WTC11 (cell line): ENCODE measurements around the gene PHACTR3. TPM values are rescaled to one million over a fixed set of nuclear protein-coding genes. Genes with fewer than 3 reads are reported as not detected.

Source experiments
- ATAC-seq: fragments of 200-7000 bp; cut with Tn5 transposase; 2 replicates; pipeline ENCODE4 v1.10.0; 2021; ENCODE audit warnings: mild to moderate bottlenecking, moderate library complexity
- CTCF ChIA-PET: fragments of 300-600 bp; sonication (Branson Sonifier 250); formaldehyde crosslinking; loops from one replicate; lab custom pipeline; 2021; ENCODE audit warnings: antibody characterized with exemption; lab: Charles Lee
- POLR2A ChIA-PET: fragments of 350-600 bp; sonication (Branson Sonifier 250); formaldehyde crosslinking; loops from one replicate; lab custom pipeline; 2021; ENCODE audit warnings: antibody characterized with exemption; lab: Charles Lee
- DNase-seq: peaks from one replicate; pipeline ENCODE4 v3.0.0; 2021; ENCODE audit warnings: low spot score
- H3K27ac Mint-ChIP-seq: 2 replicates; pipeline ENCODE4 v1.8.0; 2021; ENCODE audit warnings: mixed read lengths
- H3K27me3 Mint-ChIP-seq: 2 replicates; pipeline ENCODE4 v1.8.0; 2021; ENCODE audit warnings: low read depth, mild to moderate bottlenecking, moderate library complexity, mixed read lengths
- H3K36me3 Mint-ChIP-seq: 2 replicates; pipeline ENCODE4 v1.8.0; 2021; ENCODE audit warnings: mixed read lengths
- H3K4me1 Mint-ChIP-seq: 2 replicates; pipeline ENCODE4 v1.8.0; 2022; ENCODE audit warnings: mixed read lengths
- H3K4me3 Mint-ChIP-seq: 2 replicates; pipeline ENCODE4 v1.8.0; 2021; ENCODE audit warnings: mild to moderate bottlenecking, moderate library complexity, mixed read lengths
- H3K9me3 Mint-ChIP-seq: 2 replicates; pipeline ENCODE4 v1.8.0; 2021; ENCODE audit warnings: mixed read lengths
- ATF6 ChIP-seq: sonication (generic); formaldehyde crosslinking; IDR thresholded peaks from 2 replicates; pipeline ENCODE4 v1.8.1; 2023; ENCODE audit warnings: mild to moderate bottlenecking, missing genetic modification reagents
- E2F5 ChIP-seq: sonication (generic); formaldehyde crosslinking; IDR thresholded peaks from 2 replicates; pipeline ENCODE4 v1.8.1; 2022; ENCODE audit warnings: mild to moderate bottlenecking, moderate library complexity, missing genetic modification reagents
- ELF4 ChIP-seq: sonication (generic); formaldehyde crosslinking; IDR thresholded peaks from 2 replicates; pipeline ENCODE4 v1.8.1; 2022; ENCODE audit warnings: low read depth, mild to moderate bottlenecking, moderate library complexity, missing genetic modification reagents
- GABPB1 ChIP-seq: sonication (generic); formaldehyde crosslinking; IDR thresholded peaks from 2 replicates; pipeline ENCODE4 v1.8.1; 2023; ENCODE audit warnings: mild to moderate bottlenecking, missing genetic modification reagents
- IRF2 ChIP-seq: sonication (generic); formaldehyde crosslinking; IDR thresholded peaks from 2 replicates; pipeline ENCODE4 v1.8.0; 2022; ENCODE audit warnings: low read depth, missing genetic modification reagents, borderline replicate concordance
- PRDM15 ChIP-seq: sonication (generic); formaldehyde crosslinking; IDR thresholded peaks from 2 replicates; pipeline ENCODE4 v1.8.0; 2022; ENCODE audit warnings: missing genetic modification reagents
- RORB ChIP-seq: fragments of 250-450 bp; sonication (Bioruptor Pico); IDR thresholded peaks from 2 replicates; pipeline ENCODE4 v1.9.0; 2021; ENCODE audit warnings: mild to moderate bottlenecking
- TP53 ChIP-seq: sonication (generic); formaldehyde crosslinking; IDR thresholded peaks from 2 replicates; pipeline ENCODE4 v1.8.1; 2023; ENCODE audit warnings: mild to moderate bottlenecking, missing genetic modification reagents
- ZMAT4 ChIP-seq: fragments of 250-450 bp; sonication (Bioruptor Pico); IDR thresholded peaks from 2 replicates; pipeline ENCODE4 v1.9.0; 2021; ENCODE audit warnings: mild to moderate bottlenecking
- ZNF219 ChIP-seq: sonication (generic); formaldehyde crosslinking; IDR thresholded peaks from 2 replicates; pipeline ENCODE4 v1.8.0; 2023; ENCODE audit warnings: missing genetic modification reagents, mild to moderate bottlenecking, borderline replicate concordance
- ZNF263 ChIP-seq: sonication (generic); formaldehyde crosslinking; IDR thresholded peaks from 2 replicates; pipeline ENCODE4 v1.8.1; 2022; ENCODE audit warnings: low read depth, mild to moderate bottlenecking, moderate library complexity, missing genetic modification reagents
- total RNA-seq: library from RNA; stranded (reverse); gene quantifications from 3 replicates; pipeline ENCODE4 v1.2.3, GENCODE V29; 2021
- TF ChIP-seq, protein P1 (sequence below): fragments of 250-450 bp; sonication (Bioruptor Pico); IDR thresholded peaks from 2 replicates; pipeline ENCODE4 v1.9.0; 2021; ENCODE audit warnings: mild to moderate bottlenecking, borderline replicate concordance
- TF ChIP-seq, protein P2 (sequence below): sonication (generic); formaldehyde crosslinking; conservative IDR thresholded peaks from 2 replicates; pipeline ENCODE4 v1.8.1; 2023; ENCODE audit warnings: mild to moderate bottlenecking, low read depth, missing genetic modification reagents, moderate library complexity
- TF ChIP-seq, protein P3 (sequence below): sonication (generic); formaldehyde crosslinking; IDR thresholded peaks from 2 replicates; pipeline ENCODE4 v1.8.0; 2022; ENCODE audit warnings: mild to moderate bottlenecking, missing genetic modification reagents
- TF ChIP-seq, protein P4 (sequence below): fragments of 250-450 bp; sonication (Bioruptor Pico); IDR thresholded peaks from 2 replicates; pipeline ENCODE4 v2.1.2; 2022; ENCODE audit warnings: mild to moderate bottlenecking, moderate library complexity

PHACTR3 gene
- total RNA-seq, 1 experiment from 2014 or later = 0.28 TPM

GRCh38 chr20:59784365-59784764, 180.0 kb downstream of the PHACTR3 start (continued):
- TF ChIP-seq E2F5 (CRISPR knock-in tag) (no peak), ELF4 (CRISPR knock-in tag) (no peak), ZMAT4 (CRISPR knock-in tag) (no peak), ZNF219 (CRISPR knock-in tag) (no peak)
- TF ChIP-seq, protein P1, sequence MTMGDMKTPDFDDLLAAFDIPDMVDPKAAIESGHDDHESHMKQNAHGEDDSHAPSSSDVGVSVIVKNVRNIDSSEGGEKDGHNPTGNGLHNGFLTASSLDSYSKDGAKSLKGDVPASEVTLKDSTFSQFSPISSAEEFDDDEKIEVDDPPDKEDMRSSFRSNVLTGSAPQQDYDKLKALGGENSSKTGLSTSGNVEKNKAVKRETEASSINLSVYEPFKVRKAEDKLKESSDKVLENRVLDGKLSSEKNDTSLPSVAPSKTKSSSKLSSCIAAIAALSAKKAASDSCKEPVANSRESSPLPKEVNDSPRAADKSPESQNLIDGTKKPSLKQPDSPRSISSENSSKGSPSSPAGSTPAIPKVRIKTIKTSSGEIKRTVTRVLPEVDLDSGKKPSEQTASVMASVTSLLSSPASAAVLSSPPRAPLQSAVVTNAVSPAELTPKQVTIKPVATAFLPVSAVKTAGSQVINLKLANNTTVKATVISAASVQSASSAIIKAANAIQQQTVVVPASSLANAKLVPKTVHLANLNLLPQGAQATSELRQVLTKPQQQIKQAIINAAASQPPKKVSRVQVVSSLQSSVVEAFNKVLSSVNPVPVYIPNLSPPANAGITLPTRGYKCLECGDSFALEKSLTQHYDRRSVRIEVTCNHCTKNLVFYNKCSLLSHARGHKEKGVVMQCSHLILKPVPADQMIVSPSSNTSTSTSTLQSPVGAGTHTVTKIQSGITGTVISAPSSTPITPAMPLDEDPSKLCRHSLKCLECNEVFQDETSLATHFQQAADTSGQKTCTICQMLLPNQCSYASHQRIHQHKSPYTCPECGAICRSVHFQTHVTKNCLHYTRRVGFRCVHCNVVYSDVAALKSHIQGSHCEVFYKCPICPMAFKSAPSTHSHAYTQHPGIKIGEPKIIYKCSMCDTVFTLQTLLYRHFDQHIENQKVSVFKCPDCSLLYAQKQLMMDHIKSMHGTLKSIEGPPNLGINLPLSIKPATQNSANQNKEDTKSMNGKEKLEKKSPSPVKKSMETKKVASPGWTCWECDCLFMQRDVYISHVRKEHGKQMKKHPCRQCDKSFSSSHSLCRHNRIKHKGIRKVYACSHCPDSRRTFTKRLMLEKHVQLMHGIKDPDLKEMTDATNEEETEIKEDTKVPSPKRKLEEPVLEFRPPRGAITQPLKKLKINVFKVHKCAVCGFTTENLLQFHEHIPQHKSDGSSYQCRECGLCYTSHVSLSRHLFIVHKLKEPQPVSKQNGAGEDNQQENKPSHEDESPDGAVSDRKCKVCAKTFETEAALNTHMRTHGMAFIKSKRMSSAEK (CRISPR knock-in tag) = no peak
- TF ChIP-seq, protein P2, sequence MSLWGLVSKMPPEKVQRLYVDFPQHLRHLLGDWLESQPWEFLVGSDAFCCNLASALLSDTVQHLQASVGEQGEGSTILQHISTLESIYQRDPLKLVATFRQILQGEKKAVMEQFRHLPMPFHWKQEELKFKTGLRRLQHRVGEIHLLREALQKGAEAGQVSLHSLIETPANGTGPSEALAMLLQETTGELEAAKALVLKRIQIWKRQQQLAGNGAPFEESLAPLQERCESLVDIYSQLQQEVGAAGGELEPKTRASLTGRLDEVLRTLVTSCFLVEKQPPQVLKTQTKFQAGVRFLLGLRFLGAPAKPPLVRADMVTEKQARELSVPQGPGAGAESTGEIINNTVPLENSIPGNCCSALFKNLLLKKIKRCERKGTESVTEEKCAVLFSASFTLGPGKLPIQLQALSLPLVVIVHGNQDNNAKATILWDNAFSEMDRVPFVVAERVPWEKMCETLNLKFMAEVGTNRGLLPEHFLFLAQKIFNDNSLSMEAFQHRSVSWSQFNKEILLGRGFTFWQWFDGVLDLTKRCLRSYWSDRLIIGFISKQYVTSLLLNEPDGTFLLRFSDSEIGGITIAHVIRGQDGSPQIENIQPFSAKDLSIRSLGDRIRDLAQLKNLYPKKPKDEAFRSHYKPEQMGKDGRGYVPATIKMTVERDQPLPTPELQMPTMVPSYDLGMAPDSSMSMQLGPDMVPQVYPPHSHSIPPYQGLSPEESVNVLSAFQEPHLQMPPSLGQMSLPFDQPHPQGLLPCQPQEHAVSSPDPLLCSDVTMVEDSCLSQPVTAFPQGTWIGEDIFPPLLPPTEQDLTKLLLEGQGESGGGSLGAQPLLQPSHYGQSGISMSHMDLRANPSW (CRISPR knock-in tag) = no peak

DNA sequence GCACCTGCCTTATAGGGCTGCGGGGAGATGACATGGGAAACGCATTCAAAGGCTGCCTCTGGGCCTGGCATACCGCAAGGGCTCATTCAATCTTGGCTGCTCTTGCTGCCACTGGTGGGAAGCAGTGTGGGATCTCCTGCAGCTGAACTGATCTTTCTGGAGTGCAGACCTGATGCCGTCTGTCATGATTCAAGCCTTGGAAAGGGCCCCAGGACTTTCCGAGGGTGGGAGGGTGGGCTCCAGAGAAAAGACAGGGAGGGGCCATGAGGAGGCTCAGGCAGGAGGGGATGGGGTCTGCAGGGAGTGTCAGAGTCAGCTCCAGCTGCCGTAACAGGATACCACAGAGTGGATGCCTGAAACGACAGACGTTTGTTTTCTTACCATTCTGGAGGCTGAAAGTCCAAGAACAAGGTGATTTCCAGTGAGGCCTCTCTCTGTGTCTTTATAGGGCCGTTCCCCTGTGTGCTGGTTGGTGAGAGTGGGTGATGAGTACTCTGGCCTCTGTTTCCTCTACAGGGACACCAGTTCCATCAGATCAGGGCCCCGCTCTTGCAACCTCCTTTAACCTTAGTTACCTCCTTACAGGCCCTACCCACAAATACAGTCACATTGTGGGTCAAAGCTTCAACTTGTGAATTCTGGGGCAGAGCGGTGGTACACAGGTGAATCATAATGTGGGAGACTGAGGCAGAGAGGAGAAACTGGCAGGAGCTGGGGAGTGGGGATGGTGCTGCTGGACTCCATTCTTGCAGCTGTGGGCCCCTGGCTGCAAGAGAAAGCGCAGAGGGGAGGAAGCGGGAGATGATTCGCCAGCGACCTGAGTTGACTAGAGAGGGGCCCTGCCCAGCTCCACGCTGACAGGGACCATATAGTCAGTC, 180.7 kb downstream of the PHACTR3 start:
- TF ChIP-seq, protein P3, sequence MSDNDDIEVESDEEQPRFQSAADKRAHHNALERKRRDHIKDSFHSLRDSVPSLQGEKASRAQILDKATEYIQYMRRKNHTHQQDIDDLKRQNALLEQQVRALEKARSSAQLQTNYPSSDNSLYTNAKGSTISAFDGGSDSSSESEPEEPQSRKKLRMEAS (CRISPR knock-in tag) = no peak
- TF ChIP-seq TP53 (CRISPR knock-in tag) (no peak), IRF2 (CRISPR knock-in tag) (no peak), ELF4 (CRISPR knock-in tag) (no peak), GABPB1 (CRISPR knock-in tag) (no peak), PRDM15 (CRISPR knock-in tag) (no peak), ATF6 (CRISPR knock-in tag) (no peak), RORB (CRISPR knock-in tag) (no peak), ZNF263 (CRISPR knock-in tag) (no peak)
- TF ChIP-seq, protein P4, sequence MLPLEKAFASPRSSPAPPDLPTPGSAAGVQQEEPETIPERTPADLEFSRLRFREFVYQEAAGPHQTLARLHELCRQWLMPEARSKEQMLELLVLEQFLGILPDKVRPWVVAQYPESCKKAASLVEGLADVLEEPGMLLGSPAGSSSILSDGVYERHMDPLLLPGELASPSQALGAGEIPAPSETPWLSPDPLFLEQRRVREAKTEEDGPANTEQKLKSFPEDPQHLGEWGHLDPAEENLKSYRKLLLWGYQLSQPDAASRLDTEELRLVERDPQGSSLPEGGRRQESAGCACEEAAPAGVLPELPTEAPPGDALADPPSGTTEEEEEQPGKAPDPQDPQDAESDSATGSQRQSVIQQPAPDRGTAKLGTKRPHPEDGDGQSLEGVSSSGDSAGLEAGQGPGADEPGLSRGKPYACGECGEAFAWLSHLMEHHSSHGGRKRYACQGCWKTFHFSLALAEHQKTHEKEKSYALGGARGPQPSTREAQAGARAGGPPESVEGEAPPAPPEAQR (CRISPR knock-in tag) = no peak
- Mint-ChIP-seq H3K36me3 (no peaks in the 10 kb centered on the region), H3K27ac (no peak overlapping the region), H3K4me1 (no peaks in the 10 kb centered on the region), H3K4me3 (no peak overlapping the region), H3K27me3 (peaks cover 15% of the 10 kb centered on the region), H3K9me3 (no peaks in the 10 kb centered on the region)
- ChIA-PET POLR2A (no interaction called here), CTCF (interaction anchor here (0.8 to 8.3 kb wide), 2 partner anchors 64 to 155 kb away, joined by 3 to 89 read pairs; partner anchors contain the start of genes FAM217B and PPP1R3D)
- ATAC-seq (no peak), DNase-seq (no peak)
